ENCODE data around the gene NPLOC4.

NPLOC4 gene

GRCh38 chr17:81568416-81568815 lies 68.5 kb downstream of the NPLOC4 start:
- DNase-seq (ENCODE audit: insufficient read length) (no peak), FAIRE-seq (no peak)
- TF ChIP-seq POLR2A (IDR thresholded peaks at IDR 0.05; ENCODE audit: low read depth, low read length): no peak
- TF ChIP-seq TAF1 (IDR thresholded peaks at IDR 0.05; ENCODE audit: borderline replicate concordance, low read depth, low read length): no peak
- no peak for TF ChIP-seq POLR2AphosphoS5 (IDR thresholded peaks at IDR 0.05; ENCODE audit: low read depth, low read length)

- DNase-seq (ENCODE audit: insufficient read length) (no peak), FAIRE-seq (no peak)
- TF ChIP-seq POLR2AphosphoS5 (IDR thresholded peaks at IDR 0.05; ENCODE audit: low read depth, low read length) (no peak), POLR2A (IDR thresholded peaks at IDR 0.05; ENCODE audit: low read depth, low read length) (no peak)
These were observed 69.7 kb downstream of the NPLOC4 start for GRCh38 chr17:81567191-81567590.

DNA sequence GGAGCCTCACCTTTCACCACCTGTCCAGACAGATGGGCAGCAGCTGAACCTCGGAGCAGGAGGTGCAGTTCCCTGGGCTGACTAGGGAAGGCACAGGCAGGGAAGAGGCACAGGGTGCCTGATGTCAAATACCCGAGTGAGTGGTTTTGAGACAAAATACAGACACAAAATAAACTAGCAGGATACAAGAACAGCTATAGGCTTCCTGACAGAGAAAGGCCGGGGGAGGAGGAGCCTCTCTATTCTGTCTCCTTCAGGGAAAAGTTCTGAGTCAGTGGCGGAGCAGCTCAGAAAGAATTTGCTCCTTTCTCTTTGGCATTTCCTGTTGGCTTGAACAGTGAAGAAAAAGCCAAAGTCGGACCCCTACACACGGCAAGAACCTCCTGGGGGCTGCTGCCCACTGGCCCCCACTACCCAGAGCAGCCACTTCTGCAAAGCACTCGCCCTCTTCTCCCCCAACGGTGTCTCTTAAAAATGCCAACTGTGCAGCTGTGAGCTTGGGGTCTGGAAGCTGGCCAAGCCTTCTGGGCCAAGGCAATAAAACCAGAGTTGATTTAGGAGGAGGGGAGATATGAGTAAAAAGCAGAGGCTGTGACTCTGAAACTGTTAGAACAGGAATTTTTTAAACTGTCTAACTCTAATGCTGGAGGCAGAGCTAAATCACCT lies 70.3 kb downstream of the NPLOC4 start:
- DNase-seq (ENCODE audit: insufficient read length) (no peak), FAIRE-seq (no peak)
- TF ChIP-seq TAF1 (IDR thresholded peaks at IDR 0.05; ENCODE audit: borderline replicate concordance, low read depth, low read length) (no peak), POLR2AphosphoS5 (IDR thresholded peaks at IDR 0.05; ENCODE audit: low read depth, low read length) (no peak), POLR2A (IDR thresholded peaks at IDR 0.05; ENCODE audit: low read depth, low read length) (no peak)

DNA sequence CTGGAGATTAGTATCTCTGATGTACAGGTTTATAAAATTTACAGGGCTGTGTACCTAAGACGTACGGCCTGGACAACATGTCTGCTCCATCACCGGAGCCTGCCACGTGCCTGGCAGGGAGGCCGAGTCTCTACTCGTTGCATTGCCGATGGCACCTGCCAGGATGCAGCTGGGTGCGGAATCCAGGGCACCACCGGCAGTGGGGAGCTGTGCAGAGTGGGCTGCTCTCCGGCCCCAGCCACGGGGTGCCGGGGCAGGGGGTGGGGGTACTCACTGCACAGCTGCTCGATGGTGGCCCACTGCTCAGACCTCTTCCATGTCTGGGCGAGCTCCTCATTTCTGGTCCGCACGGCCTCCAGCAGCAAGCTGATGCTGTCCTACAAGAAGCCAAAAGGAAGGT lies 71.7 kb downstream of the NPLOC4 start:
- TF ChIP-seq TAF1 (IDR thresholded peaks at IDR 0.05; ENCODE audit: borderline replicate concordance, low read depth, low read length): no peak
- TF ChIP-seq POLR2AphosphoS5 (IDR thresholded peaks at IDR 0.05; ENCODE audit: low read depth, low read length): no peak
- TF ChIP-seq POLR2A (IDR thresholded peaks at IDR 0.05; ENCODE audit: low read depth, low read length): no peak
- FAIRE-seq: no peak

GRCh38 chr17:81564778-81565177 lies 72.1 kb downstream of the NPLOC4 start:
- FAIRE-seq: no peak
- DNase-seq (ENCODE audit: insufficient read length): no peak
- TF ChIP-seq TAF1 (IDR thresholded peaks at IDR 0.05; ENCODE audit: borderline replicate concordance, low read depth, low read length): no peak
- TF ChIP-seq POLR2AphosphoS5 (IDR thresholded peaks at IDR 0.05; ENCODE audit: low read depth, low read length): no peak
- no peak for TF ChIP-seq POLR2A (IDR thresholded peaks at IDR 0.05; ENCODE audit: low read depth, low read length)

More for the DNA sequence above, 71.7 kb downstream of the NPLOC4 start:
- DNase-seq (ENCODE audit: insufficient read length): no peak

DNA sequence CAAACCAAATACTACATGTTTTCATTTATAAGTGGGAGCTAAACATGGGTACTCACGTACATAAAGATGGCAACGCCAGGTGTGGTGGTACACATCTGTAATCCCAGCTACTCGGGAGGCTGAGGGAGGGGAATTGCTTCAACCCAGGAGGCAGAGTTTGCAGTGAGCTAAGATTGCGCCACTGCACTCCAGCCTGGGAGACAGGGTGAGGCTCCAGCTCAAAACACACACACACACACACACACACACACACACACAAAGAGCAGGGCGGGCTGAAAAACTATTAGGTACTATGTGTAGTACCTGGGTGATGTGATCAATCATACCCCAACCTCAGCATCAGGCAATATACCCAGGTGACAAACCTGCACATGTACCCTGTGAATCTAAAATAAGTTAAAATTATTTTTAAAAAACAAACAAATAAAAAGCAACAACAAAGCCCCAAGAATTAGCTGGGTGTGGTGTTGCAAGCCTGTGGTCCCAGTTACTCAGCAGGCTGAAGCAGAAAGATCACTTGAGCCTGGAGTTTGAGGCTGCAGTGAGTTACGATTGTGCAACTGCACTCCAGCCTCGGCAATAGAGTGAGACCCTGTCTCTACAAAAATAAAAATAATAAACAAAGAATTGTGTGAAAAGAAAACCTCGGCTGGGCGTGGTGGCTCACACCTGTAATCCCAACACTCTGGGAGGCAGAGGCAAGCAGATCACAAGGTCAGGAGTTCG lies 72.9 kb downstream of the NPLOC4 start:
- no peak for DNase-seq (ENCODE audit: insufficient read length)
- TF ChIP-seq TAF1 (IDR thresholded peaks at IDR 0.05; ENCODE audit: borderline replicate concordance, low read depth, low read length): no peak
- TF ChIP-seq POLR2A (IDR thresholded peaks at IDR 0.05; ENCODE audit: low read depth, low read length): no peak
- TF ChIP-seq POLR2AphosphoS5 (IDR thresholded peaks at IDR 0.05; ENCODE audit: low read depth, low read length): no peak
- no peak for FAIRE-seq

- no peak for TF ChIP-seq TAF1 (IDR thresholded peaks at IDR 0.05; ENCODE audit: borderline replicate concordance, low read depth, low read length)
- no peak for TF ChIP-seq POLR2AphosphoS5 (IDR thresholded peaks at IDR 0.05; ENCODE audit: low read depth, low read length)
- no peak for TF ChIP-seq POLR2A (IDR thresholded peaks at IDR 0.05; ENCODE audit: low read depth, low read length)
- FAIRE-seq (no peak), DNase-seq (ENCODE audit: insufficient read length) (no peak)
These were observed 75.4 kb downstream of the NPLOC4 start for GRCh38 chr17:81561494-81561885.

GRCh38 chr17:81558941-81559806 lies 77.7 kb downstream of the NPLOC4 start:
- no peak for FAIRE-seq
- no peak for TF ChIP-seq POLR2AphosphoS5 (IDR thresholded peaks at IDR 0.05; ENCODE audit: low read depth, low read length)
- no peak for TF ChIP-seq POLR2A (IDR thresholded peaks at IDR 0.05; ENCODE audit: low read depth, low read length)
- no peak for TF ChIP-seq TAF1 (IDR thresholded peaks at IDR 0.05; ENCODE audit: borderline replicate concordance, low read depth, low read length)
- no peak for DNase-seq (ENCODE audit: insufficient read length)

DNA sequence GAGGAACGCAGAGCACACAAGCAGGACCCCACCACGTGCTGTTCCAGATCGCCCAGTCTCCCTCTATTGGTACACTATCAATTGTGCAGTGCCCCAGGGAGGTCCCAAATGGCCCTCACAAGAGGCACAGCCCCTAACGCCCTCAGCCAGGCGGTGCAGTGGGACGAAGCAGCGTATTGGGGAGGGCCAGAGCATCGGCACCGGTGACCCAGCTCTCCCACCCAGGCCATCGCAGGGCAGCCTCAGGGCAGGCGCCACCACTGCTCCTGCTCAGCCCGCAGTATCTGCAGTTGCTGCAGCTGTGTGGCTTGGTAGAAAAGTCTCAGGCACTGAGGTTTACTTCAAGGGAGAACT lies 78.8 kb downstream of the NPLOC4 start:
- FAIRE-seq: no peak
- no peak for TF ChIP-seq TAF1 (IDR thresholded peaks at IDR 0.05; ENCODE audit: borderline replicate concordance, low read depth, low read length)
- no peak for TF ChIP-seq POLR2AphosphoS5 (IDR thresholded peaks at IDR 0.05; ENCODE audit: low read depth, low read length)
- no peak for TF ChIP-seq POLR2A (IDR thresholded peaks at IDR 0.05; ENCODE audit: low read depth, low read length)
- DNase-seq (ENCODE audit: insufficient read length): no peak

GRCh38 chr17:81557276-81558114 lies 79.4 kb downstream of the NPLOC4 start:
- DNase-seq (ENCODE audit: insufficient read length) (no peak), FAIRE-seq (no peak)
- no peak for TF ChIP-seq POLR2A (IDR thresholded peaks at IDR 0.05; ENCODE audit: low read depth, low read length)
- no peak for TF ChIP-seq TAF1 (IDR thresholded peaks at IDR 0.05; ENCODE audit: borderline replicate concordance, low read depth, low read length)
- TF ChIP-seq POLR2AphosphoS5 (IDR thresholded peaks at IDR 0.05; ENCODE audit: low read depth, low read length): no peak

GRCh38 chr17:81556863-81557262 lies 80.0 kb downstream of the NPLOC4 start:
- no peak for DNase-seq (ENCODE audit: insufficient read length)
- TF ChIP-seq POLR2A (IDR thresholded peaks at IDR 0.05; ENCODE audit: low read depth, low read length) (no peak), POLR2AphosphoS5 (IDR thresholded peaks at IDR 0.05; ENCODE audit: low read depth, low read length) (no peak), TAF1 (IDR thresholded peaks at IDR 0.05; ENCODE audit: borderline replicate concordance, low read depth, low read length) (no peak)
- FAIRE-seq: no peak
